Fibroblast of lung (primary cell): ENCODE measurements around the gene CDKAL1.

Experiments used
- EZH2 ChIP-seq: IDR thresholded peaks from 2 replicates; pipeline ENCODE4 v1.5.1; 2012; ENCODE audit warnings: low read length, control low read depth, mild to moderate bottlenecking; ENCODE audit errors: missing control alignments
- TF ChIP-seq, protein P1 (sequence below), 2 donors: IDR thresholded peaks in 1 of 2; conservative IDR thresholded peaks in 1 of 2; 1 replicate in 1 of 2; 2 replicates in 1 of 2; pipeline ENCODE4 v1.5.1; 2011 to 2012; ENCODE audit warnings: low read length in 2 of 2, control low read depth in 1 of 2, inconsistent platforms in 1 of 2, low read depth in 1 of 2, mild to moderate bottlenecking in 1 of 2

- TF ChIP-seq, protein P1, sequence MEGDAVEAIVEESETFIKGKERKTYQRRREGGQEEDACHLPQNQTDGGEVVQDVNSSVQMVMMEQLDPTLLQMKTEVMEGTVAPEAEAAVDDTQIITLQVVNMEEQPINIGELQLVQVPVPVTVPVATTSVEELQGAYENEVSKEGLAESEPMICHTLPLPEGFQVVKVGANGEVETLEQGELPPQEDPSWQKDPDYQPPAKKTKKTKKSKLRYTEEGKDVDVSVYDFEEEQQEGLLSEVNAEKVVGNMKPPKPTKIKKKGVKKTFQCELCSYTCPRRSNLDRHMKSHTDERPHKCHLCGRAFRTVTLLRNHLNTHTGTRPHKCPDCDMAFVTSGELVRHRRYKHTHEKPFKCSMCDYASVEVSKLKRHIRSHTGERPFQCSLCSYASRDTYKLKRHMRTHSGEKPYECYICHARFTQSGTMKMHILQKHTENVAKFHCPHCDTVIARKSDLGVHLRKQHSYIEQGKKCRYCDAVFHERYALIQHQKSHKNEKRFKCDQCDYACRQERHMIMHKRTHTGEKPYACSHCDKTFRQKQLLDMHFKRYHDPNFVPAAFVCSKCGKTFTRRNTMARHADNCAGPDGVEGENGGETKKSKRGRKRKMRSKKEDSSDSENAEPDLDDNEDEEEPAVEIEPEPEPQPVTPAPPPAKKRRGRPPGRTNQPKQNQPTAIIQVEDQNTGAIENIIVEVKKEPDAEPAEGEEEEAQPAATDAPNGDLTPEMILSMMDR (conservative IDR thresholded peaks at IDR 0.05 in 1 of 2, IDR thresholded peaks at IDR 0.05 in 1 of 2; ENCODE audit: low read depth in 1 of 2, low read length in 2 of 2) = peak in 1 of 2 donors; percentile 53
- TF ChIP-seq EZH2 = no peak
These were observed 485.4 kb downstream of the CDKAL1 start for GRCh38 chr6:21019614-21020013.
